OCI-LY7 (cell line): Measurements from ENCODE around the gene PCDHB15.

Source experiments
- CTCF ChIP-seq: fragments of 200-600 bp; sonication (generic); conservative IDR thresholded peaks from 2 replicates; pipeline ENCODE4 v1.5.1; 2014; ENCODE audit warnings: mild to moderate bottlenecking, antibody characterized with exemption, low read length, moderate library complexity, mixed read lengths
- EZH2phosphoT487 ChIP-seq: fragments of 200-600 bp; sonication (generic); IDR thresholded peaks from 2 replicates; pipeline ENCODE4 v1.6.1; 2018; ENCODE audit warnings: low read depth, borderline replicate concordance, mild to moderate bottlenecking, mixed run types, antibody characterized with exemption, low read length, moderate library complexity, mixed read lengths

GRCh38 chr5:141245250-141245717 lies at the start of gene PCDHB15:
- TF ChIP-seq EZH2phosphoT487 = no peak
- no peak for TF ChIP-seq CTCF
